Activated T-helper 9 cell treated with anti-CD3 and anti-CD28 coated beads, Interleukin-2, amount 50 U/mL, for 16 hours (primary cell): ENCODE data around the gene MAGEB4.

Experiments
- DNase-seq: peaks from one replicate; pipeline ENCODE4 v3.0.0-alpha.2; 2020; ENCODE audit warnings: low read depth

The MAGEB4 gene

GRCh38 chrX:30283456-30284200 lies 41.8 kb downstream of the MAGEB4 start:
- DNase-seq = no peak
